ENCODE data around the gene CAPN11.

DNA sequence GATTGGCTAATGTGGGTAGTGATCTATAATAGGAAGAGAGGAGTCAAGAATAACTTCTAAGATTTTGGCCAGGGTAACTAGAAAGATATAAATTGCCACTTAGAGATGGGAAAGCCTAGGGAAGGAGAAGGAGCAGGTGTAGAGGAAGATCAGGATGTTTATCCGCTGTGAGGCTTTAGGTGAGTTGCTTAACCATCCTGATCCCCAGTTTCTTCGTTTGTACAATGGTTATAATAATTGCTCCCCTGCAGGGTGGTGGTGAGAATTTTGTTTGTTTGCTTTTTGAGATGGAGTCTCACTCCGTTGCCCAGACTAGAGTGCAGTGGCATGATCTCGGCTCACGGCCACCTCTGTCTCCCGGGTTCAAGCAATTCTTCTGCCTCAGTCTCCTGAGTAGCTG is 55.7 kb downstream of the CAPN11 start:
- TF ChIP-seq, protein P1, sequence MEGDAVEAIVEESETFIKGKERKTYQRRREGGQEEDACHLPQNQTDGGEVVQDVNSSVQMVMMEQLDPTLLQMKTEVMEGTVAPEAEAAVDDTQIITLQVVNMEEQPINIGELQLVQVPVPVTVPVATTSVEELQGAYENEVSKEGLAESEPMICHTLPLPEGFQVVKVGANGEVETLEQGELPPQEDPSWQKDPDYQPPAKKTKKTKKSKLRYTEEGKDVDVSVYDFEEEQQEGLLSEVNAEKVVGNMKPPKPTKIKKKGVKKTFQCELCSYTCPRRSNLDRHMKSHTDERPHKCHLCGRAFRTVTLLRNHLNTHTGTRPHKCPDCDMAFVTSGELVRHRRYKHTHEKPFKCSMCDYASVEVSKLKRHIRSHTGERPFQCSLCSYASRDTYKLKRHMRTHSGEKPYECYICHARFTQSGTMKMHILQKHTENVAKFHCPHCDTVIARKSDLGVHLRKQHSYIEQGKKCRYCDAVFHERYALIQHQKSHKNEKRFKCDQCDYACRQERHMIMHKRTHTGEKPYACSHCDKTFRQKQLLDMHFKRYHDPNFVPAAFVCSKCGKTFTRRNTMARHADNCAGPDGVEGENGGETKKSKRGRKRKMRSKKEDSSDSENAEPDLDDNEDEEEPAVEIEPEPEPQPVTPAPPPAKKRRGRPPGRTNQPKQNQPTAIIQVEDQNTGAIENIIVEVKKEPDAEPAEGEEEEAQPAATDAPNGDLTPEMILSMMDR (conservative IDR thresholded peaks at IDR 0.05; ENCODE audit: low read depth, low read length): no peak
- TF ChIP-seq EZH2 (IDR thresholded peaks at IDR 0.05; ENCODE audit: low read length, unreplicated experiment): no peak
